VCaP (cell line): ENCODE data around the gene TMEM156.

Source experiments
- H3K27ac ChIP-seq: fragments of 450-650 bp; 2 replicates; pipeline ENCODE4 v1.5.1; 2017
- TF ChIP-seq, protein P1 (sequence below): fragments of 450-650 bp; conservative IDR thresholded peaks from 2 replicates; pipeline ENCODE4 v1.5.1; 2017; ENCODE audit warnings: mild to moderate bottlenecking, moderate library complexity

The TMEM156 gene, protein sequence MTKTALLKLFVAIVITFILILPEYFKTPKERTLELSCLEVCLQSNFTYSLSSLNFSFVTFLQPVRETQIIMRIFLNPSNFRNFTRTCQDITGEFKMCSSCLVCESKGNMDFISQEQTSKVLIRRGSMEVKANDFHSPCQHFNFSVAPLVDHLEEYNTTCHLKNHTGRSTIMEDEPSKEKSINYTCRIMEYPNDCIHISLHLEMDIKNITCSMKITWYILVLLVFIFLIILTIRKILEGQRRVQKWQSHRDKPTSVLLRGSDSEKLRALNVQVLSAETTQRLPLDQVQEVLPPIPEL

DNA sequence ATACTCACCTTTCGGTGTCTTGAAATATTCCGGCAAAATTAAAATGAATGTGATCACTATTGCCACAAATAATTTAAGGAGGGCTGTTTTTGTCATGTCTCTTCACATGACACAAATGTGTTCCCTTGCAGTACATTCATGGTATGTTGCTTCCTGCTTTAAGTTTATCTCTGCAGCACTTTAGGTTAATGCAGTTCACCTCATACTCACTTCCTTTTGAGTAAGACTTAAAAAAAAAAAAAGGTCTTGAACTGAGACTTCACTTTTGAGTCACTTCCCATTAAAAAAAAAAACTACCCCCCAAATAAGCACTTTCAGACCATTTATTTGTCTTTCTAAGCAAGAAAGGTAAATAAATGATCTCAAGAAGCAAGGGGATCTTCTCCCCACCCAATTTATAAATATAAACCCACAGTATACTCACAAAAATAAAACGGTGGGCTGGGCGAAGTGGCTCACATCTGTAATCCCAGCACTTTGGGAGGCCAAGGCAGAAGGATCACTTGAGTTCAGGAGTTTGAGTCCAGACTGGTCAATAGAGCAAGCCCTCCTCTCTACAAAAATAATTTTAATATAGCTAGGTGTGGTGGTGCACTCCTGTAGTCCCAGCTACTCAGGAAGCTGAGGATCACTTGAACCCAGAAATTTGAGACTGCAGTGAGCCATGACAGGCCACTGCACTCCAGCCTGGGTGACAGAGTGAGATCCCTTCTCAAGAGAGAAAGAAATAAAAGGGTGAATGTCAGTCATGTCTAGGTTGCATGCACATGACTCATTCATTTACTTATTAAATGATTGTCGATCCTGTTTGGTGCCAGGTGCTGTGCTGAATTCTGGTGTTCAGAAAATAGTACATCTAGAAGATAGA, at the start of gene TMEM156:
Gene TMEM156, minus strand, starts transcription at position 192 of the 868 bp plus-strand sequence. Its CDS starts 96 bp downstream, at position 96.
- H3K27ac ChIP-seq, result no peak within 1 kb of the TSS
- TF ChIP-seq, protein P1, sequence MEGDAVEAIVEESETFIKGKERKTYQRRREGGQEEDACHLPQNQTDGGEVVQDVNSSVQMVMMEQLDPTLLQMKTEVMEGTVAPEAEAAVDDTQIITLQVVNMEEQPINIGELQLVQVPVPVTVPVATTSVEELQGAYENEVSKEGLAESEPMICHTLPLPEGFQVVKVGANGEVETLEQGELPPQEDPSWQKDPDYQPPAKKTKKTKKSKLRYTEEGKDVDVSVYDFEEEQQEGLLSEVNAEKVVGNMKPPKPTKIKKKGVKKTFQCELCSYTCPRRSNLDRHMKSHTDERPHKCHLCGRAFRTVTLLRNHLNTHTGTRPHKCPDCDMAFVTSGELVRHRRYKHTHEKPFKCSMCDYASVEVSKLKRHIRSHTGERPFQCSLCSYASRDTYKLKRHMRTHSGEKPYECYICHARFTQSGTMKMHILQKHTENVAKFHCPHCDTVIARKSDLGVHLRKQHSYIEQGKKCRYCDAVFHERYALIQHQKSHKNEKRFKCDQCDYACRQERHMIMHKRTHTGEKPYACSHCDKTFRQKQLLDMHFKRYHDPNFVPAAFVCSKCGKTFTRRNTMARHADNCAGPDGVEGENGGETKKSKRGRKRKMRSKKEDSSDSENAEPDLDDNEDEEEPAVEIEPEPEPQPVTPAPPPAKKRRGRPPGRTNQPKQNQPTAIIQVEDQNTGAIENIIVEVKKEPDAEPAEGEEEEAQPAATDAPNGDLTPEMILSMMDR, result no peak

DNA sequence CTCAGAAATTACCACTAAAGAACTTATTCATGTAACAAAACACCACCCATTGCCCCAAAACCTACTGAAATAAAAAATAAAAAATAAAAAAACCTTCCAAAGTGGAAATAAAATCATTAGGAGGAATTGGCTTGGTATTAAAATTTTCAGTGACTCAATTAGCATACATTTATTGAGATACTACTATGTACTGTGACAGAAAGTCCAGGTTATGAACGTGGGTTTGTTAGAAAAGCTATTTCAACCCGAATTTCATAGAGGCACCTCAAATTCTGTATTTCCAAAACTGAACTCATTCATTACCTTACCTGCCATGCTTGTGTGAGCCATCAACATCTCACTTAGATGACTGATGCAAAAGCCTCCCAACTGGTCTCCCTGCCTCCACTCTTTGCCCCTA, 46.6 kb upstream of the TMEM156 start:
- H3K27ac ChIP-seq, result no peak overlapping the region
- TF ChIP-seq, protein P1, result no peak

DNA sequence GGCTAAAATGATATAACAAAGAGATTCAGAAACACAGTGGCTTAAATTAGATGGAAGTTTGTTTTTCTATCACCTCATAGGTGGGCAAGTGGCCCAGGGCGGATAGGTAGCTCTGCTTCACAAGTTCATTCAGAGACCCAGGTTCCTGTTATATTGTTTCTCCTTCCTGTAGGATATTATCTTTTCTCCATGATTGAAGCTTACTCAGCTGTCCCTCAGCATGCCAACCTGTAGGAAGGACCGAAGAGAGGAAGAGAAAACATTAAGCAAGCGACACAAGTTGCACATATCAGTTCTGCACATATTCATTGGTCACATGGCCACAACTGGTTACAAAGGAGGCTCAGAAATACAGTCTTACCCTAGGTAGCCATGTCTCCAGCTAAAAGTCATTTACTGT, 36.7 kb upstream of the TMEM156 start:
- TF ChIP-seq, protein P1, result no peak

DNA sequence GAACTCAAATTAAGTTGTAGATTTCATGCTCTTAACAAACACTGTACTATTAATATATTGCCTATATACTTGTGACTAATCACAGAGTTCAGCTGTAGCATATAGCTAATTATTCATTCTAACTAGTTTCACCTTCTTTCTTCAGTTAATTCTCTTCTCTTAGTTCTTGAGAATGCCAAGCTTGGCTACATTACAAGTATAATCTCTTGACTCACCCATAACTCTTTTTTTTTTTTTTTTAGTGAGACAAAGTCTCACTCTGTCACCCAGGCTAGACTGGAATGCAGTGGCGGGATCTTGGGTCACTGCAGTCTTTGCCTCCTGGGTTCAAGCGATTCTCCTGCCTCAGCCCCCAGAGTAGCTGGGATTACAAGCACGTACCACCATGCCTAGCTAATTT, 35.2 kb upstream of the TMEM156 start:
- H3K27ac ChIP-seq, result no peak overlapping the region
- TF ChIP-seq, protein P1, result no peak

More for the DNA sequence above, 36.7 kb upstream of the TMEM156 start:
- H3K27ac ChIP-seq, result no peak overlapping the region

DNA sequence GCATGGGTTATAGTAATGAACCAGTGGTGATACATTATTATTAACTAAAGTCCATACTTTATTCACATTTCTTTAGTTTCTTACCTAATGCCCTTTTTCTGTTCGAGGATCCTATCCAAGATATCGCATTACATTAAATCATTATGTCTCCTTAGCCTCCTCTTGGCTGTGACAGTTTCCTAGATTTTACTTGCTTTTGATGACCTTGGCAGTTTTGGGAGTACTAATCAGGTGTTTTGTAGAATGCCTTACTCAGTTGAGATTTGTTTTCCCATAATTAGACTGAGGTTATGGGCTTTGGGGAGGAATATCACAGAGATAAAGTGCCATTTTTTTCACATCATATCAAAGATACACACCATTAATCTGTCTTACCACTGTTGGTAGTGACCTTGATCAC, 34.8 kb upstream of the TMEM156 start:
- H3K27ac ChIP-seq, result no peak overlapping the region
- TF ChIP-seq, protein P1, result no peak

DNA sequence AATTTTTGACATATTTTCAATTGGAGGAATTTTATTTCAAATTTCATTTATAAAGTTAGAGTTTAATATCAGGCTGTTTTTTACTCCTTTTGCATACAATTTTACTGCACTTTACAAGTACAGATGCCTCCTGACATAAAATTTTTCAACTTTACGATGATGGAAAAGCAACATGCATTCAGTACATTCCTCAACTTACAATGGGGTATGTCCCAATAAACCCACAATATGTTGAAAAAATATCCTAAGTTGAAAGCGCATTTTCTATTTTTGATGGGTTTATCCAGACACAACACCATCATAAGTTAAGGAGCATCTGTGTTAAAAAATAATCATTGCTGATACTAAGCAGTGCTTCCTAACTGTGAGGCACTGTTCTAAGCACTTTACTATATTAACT, 34.2 kb upstream of the TMEM156 start:
- no peak overlapping the region for H3K27ac ChIP-seq
- TF ChIP-seq, protein P1, result no peak

DNA sequence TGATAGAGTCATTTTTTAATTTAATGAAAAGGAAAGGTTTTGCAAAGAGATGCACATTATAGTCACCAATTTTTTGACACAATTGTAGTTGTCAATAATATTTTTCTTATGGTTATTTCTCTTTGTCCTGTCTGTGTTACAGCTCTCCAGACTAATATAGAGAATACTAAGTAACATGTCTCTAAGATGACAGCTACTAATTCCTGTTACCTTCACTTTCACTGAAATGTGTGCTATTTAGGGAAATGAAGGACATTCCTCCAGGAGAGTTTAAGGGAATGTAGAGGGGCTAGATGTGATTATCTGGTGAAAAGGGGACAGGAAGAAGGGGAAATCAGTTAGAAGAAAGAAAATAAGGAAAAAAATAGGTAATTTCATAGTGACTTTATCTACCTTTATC, 31.2 kb upstream of the TMEM156 start:
- no peak overlapping the region for H3K27ac ChIP-seq
- TF ChIP-seq, protein P1, result no peak
